LNCAP (cell line): ENCODE data around the gene CREB5.

ENCODE experiments used
- TF ChIP-seq, protein P1 (sequence below): fragments of 450-650 bp; IDR thresholded peaks from 2 replicates; pipeline ENCODE4 v1.5.1; 2017; ENCODE audit warnings: mild to moderate bottlenecking

The CREB5 gene

DNA sequence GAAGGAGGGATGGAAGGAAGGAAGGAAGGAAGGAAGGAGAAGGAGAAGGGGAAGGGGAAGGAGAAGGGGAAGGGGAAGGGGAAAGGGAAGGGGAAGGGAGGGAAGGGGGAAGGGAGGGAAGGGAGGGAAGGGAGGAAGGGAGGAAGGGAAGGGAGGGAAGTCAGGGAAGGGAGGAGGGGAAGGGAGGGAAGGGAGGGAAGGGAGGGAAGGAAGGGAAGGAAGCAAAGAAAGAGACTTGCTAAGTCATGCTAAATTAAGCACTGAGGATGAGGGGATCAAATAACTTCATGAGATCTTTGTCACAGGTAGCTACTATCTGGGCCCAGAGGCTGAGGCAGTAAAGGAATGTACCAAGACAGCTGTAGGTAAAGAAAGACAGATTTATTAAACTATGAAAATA, 429.4 kb downstream of the CREB5 start:
- TF ChIP-seq, protein P1, sequence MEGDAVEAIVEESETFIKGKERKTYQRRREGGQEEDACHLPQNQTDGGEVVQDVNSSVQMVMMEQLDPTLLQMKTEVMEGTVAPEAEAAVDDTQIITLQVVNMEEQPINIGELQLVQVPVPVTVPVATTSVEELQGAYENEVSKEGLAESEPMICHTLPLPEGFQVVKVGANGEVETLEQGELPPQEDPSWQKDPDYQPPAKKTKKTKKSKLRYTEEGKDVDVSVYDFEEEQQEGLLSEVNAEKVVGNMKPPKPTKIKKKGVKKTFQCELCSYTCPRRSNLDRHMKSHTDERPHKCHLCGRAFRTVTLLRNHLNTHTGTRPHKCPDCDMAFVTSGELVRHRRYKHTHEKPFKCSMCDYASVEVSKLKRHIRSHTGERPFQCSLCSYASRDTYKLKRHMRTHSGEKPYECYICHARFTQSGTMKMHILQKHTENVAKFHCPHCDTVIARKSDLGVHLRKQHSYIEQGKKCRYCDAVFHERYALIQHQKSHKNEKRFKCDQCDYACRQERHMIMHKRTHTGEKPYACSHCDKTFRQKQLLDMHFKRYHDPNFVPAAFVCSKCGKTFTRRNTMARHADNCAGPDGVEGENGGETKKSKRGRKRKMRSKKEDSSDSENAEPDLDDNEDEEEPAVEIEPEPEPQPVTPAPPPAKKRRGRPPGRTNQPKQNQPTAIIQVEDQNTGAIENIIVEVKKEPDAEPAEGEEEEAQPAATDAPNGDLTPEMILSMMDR, result no peak

DNA sequence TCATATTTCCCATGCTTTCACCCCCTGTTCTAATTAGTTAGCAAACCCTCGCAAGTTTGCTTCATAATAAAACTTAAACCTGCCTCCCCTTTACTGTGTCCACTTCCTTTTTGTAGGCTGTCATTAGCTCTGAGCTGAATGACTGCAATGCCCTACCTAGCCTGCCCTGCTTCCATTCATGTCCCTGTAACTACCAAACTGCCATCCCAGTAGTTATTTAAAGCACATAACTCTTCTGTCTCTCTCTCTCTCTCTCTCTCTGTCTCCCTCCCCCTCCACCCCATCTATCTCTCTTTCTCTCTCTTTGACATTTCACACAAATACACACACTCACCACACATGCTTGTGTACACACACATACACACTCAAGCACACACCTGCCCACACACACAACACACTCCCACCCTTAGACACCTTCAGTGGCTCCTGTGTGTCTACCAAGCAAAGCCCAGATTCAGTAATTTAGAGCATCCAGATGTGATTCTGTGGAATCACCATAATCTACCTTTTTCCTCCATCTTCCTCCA, 430.5 kb downstream of the CREB5 start:
- TF ChIP-seq, protein P1, result no peak

DNA sequence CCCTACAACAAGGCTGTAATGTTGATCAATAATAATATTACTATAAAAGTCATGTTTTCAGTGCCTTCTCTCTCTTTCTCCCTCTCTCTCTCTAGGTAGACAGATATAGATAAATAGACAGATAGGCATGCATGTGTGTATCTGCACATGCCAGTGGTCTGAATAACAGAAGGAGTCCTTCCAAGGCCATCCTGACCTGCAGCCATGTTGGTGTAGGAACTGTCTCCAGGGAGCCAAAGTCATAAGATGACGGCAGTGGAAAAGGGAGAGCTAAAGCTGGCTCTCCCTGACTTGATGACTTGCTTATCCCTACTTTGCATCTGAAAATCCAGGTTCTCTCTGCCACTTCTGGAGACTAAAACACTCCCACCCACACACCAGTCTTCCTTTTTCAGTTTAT, 432.8 kb downstream of the CREB5 start:
- TF ChIP-seq, protein P1, result no peak

DNA sequence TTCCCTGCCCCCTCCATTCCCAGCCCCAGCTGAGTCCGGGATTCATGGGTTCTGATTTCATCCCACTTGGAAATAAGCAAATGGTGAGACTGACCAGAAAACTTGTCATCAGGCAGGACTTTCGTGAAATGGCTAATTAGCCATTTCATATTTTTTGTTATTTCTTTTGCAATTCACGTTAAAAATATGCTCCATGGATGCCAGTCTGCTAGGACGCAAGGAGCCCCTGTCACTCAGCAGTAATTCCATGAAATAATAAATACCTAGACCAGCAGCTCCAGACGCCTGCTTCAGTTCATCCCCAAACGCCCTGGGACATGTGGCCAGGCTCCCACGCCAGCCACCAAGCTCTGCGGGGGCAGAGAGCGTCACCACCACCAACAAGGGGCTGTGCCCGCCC, 434.9 kb downstream of the CREB5 start:
- TF ChIP-seq, protein P1, result no peak

DNA sequence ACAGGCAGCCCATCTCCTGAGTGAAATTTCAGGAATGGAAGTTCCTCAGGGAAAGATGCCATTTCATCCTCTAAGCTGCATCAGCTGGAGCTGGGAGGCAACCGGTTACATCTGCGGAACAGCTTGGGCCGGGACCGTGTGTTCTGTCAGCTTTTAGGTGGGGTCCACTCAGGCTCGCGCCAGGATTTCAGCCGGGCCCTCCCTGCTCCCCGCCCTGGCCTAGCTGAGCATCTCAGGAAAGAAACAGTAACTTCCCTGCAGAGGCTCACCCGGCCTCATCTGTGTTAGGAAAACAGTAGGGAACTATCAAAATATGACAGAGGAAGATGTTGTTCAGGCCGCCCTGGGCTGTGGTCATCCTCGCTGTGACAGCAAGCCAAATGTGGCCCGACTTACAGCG, 435.4 kb downstream of the CREB5 start:
- TF ChIP-seq, protein P1, result no peak

DNA sequence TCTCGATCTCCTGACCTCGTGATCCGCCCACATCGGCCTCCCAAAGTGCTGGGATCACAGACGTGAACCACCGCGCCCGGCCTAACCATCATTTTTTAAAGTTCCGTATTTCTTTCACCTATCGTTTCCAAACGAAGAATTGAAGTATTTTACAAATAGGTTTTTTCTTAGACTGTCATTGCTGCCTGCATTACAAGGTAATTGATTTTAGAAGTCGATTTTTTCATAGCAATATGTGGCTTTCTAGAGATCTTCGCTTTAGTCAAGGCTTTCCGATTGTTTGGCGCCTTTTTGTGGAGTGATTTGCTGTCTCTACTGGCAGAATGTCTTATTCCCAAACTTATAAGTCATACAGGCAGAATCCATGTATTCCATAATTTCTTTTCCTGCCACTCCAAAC, 436.6 kb downstream of the CREB5 start:
- TF ChIP-seq, protein P1, result no peak

DNA sequence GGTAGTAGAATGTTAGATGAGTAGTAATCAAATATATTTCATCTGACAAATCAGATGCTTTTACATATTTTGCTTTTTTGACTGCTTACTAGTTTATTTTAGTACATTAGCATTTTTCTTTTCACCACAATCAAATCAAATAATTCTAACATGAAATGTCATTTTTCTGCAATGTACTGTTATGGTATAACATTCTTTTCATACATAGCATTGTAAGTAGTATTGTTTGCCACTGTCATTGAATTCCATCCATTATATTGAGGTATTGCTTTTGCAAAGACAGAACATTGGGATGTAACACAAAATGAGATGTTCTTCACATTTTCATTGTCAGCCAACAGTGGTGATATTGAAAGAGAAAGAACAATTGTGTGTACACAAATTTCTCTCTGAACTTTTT, 438.4 kb downstream of the CREB5 start:
- TF ChIP-seq, protein P1, result no peak

DNA sequence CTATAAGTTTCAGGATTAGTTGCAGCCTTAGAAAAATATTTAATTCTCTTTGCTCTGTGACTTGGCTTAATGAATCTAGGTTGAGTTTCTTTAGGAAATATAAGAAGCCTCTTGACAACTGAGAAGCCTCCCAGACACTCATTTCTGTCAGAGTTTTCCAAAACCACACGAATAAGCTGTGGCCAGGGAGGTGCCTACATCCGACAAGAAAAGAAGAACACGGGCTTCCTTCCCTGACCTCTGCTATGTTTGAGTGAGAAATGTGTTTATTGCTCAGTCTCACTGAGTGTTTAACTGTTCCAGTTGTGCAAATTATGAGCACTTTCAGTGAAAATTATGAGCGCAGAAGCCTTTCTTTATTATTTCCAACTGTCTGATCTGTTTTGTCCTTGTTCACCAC, 440.8 kb downstream of the CREB5 start:
- TF ChIP-seq, protein P1, result no peak
